NCI-H446 treated with DMSO at 0.1 percent for 48 hours (cell line): ENCODE measurements around the gene ST3GAL3.
A peak's percentile ranks its signal among the peaks of the same experiment; 100 is the strongest.

Source experiments
- DNase-seq: peaks from one replicate; lab custom pipeline; 2025; lab: John Stamatoyannopoulos, UW

The ST3GAL3 gene

DNA sequence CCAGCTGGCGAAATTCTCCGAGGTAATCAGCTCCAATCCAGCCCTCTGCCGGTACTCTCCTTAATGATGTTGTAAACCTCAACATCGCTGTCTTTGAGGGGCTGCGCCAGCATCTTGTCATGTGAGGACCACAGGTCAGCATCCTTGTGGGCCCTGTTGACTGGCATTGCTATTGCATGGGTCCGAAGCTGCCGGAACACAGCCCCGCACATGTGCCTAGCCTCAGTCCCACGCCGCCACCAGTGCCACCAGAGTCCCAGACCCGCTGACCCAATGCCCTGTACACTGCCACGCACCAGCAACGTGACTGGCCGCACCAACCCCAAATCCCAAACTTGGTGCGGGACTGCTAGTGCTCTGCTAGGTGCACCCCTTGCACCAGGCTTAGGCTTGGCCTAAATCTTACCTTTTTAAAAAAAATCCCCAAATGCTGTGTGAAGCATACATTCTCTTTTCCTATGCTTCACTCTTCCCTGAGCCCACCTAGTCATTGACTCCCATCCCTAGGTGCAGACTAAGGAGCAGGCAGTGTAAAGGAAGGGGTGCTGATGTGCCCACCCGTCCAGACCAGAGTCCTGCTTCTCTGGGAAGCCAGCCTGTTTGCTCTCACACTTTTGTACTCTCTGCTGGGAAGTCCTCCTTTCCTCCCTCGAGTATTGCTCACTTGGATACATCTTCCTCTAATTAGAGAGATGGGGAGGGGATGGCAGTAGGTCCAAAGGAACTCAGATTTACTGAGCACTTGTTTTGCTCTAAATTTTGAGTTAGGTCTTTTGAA lies 144.4 kb downstream of the ST3GAL3 start:
- no peak for DNase-seq

GRCh38 chr1:43853161-43853921 lies 146.0 kb downstream of the ST3GAL3 start:
- peak; percentile 86 for DNase-seq

GRCh38 chr1:43854473-43854872 lies 147.1 kb downstream of the ST3GAL3 start:
- DNase-seq: no peak

DNA sequence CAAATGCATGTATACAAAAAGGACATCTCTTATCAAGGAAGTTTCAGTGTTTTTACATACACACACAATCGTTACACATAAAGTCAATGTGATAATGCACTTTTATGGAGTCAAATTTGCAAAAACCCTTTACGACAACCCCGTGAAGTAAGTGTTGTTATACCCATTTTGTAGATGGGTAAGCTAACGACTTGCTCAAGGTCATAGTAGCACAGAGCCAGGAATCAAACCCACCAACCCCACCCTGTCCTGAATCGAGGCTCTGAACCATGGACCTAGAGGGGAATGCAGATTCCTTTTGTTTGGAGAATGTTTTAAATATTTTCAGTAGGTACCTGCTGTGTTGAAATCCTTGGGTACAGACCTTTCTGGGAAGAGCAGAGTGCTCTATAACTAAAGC lies 148.9 kb downstream of the ST3GAL3 start:
- DNase-seq: no peak

GRCh38 chr1:43857163-43857562 lies 149.8 kb downstream of the ST3GAL3 start:
- no peak for DNase-seq

GRCh38 chr1:43858324-43858723 lies 151.0 kb downstream of the ST3GAL3 start:
- DNase-seq: no peak

- DNase-seq: no peak
Observed at GRCh38 chr1:43861337-43861736, 154.0 kb downstream of the ST3GAL3 start.

DNA sequence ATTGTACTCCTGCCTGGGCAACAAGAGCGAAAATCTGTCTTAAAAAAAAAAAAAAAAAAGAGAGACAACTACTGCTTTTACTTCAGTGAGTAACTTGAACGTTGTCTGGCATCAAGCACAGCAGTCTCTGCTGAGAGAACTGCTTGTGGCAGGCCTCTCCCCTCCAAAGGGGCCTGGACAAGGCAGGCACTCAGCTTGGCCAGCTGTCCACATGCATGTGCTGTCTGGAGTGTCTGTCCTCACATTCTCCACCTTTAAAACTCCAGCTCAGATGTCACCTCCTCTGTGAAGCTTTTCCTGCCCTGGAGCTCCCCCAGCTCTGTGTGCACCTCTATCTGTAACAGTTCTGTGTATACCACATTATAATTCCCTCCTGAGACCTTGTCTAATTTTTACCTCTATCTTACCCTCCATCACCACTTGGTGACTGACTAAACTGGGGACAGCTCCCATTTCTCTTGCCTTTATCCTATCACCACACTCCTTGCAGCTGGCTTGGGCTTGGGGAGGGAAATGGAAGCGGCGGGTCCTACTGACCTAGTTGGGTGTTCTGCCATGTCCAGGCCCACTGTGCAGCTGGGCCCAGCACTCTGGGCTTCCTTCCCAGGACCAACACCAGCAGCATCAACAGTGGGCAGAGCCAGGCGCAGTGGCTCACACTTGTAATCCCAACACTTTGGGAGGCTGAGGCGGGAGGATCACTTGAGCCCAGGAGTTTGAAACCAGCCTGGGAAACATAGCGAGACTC lies 154.8 kb downstream of the ST3GAL3 start:
- DNase-seq: no peak

GRCh38 chr1:43864111-43865045 lies 157.0 kb downstream of the ST3GAL3 start:
- no peak for DNase-seq

DNA sequence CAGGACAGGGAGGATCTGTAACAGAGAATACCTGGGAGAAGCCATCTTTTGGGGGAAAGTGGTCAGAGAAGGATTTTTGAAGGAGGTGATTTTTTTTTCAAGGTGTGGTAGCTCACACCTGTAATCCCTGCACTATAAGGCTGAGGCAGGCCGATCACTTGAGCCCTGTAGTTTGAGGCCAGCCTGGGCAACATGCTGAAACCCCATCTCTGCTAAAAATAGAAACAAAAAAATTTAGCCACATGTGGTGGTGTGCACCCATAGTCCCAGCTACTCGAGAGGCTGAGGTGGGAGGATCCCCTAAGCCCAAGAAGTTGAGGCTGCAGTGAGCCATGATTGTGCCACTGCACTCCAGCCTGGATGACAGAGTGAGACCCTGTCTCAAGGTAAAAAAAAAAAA lies 158.9 kb downstream of the ST3GAL3 start:
- DNase-seq: no peak

DNA sequence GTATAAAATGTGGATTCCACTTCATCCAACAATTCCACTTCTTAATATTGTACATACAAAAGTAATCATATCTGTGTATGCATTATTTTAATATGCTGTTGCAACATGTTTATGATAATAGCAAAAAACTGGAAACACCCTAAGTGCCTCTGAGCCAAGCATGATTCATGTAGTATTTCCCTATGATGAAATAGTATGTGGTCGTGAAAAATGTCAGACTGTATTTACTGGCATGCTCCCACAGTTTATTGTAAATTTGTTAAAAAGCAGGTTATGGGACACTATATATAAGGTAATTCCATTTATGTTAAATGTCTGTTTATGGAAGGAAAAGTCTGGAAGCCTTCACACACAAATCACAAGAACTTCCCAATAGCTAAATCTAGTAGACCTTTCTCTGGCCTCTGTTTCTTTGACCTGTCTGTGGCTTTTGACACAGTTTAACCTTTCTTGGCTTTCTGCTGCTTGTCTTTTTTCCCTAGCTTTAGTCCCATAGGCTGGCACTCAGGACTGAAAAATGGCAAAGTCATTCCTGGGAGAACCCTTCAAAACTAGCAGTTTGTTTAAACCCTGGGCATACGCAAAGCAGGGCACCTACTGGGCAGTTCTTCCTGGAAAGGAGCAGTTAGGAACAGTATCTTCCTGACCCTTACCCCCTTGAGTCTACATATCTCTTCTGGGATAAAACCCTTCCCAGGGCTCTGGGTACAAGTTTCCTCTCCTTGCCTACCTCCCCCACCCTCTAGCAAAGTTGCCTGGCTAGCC lies 160.8 kb downstream of the ST3GAL3 start:
- DNase-seq: no peak

DNA sequence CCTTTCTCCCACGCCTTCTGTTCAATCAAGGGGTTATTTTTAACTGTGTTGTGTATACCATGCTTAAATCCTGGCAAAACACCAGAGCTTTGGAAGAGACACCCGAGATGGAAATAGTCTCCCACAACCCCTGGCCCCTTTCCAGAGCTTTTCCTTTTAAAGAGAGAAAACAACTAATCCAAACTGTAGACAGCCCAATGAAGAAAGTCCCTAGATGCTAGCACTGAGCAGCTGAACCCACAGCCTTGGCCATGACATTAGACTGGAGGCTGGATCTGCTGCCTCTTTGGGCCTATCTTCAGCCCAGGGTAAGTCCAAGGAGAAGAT lies 161.4 kb downstream of the ST3GAL3 start:
- peak; percentile 84 for DNase-seq

DNA sequence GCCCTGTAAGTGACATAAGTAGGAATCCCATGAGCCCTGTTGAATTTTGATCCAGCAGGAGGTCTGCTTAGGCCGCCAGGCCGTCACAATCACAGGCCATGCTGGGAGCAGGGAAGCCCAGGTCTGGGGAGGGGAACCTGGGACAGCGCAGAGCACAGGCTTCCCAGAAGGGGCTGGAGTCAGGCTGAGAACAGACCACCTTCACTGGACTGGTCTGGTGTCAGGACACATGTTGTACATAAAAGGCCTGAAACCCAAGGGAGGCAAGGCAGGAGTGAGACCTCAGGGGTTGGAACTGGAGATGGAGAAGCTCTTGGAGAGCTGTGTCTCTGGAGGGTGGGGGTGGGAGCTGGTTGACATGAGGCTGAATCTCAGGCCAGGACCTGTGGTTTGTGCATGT lies 163.0 kb downstream of the ST3GAL3 start:
- DNase-seq: no peak

- no peak for DNase-seq
Observed at GRCh38 chr1:43871181-43871910, 164.0 kb downstream of the ST3GAL3 start.

- no peak for DNase-seq
Observed at GRCh38 chr1:43872280-43872679, 164.9 kb downstream of the ST3GAL3 start.

- DNase-seq: no peak
Observed at GRCh38 chr1:43873851-43874250, 166.5 kb downstream of the ST3GAL3 start.

DNA sequence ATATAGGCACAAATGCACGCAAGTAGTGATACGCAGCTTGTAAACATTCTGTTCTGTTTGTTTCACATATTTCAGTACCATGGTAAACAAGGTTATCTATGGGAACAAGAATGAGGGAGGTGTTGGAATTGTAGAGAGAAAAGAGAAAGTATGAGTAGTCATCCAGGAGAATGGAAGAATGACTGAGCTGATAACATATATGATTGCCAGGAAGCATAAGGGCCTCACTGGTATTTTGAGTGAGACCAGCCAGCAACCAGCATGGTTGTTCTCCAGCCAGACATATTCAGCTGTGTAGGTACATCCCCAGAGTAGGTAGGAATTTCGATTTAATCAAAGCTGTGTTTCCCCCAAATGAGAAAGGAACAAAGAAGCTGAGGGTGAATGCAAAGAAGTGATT lies 167.4 kb downstream of the ST3GAL3 start:
- no peak for DNase-seq

GRCh38 chr1:43875331-43875730 lies 168.0 kb downstream of the ST3GAL3 start:
- no peak for DNase-seq

DNA sequence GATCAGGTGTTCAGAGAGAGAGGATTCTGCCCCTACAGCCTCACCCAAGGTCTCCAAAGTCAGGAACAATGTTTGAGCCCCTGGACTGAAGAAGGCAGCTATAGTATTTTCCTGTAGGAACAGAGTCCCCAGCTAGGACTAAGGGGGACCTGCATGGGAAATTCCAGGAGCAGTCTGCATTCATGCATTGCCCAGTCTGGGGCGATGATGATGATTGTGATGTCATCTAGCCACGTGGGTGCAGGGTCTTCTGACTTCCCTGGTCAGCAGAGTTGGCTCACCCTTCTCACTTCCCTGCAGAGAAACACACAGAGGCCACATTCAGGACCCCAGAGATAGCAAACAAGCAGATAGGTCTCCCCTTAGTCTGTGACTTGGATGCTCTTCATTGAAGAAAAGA lies 169.8 kb downstream of the ST3GAL3 start:
- no peak for DNase-seq

DNA sequence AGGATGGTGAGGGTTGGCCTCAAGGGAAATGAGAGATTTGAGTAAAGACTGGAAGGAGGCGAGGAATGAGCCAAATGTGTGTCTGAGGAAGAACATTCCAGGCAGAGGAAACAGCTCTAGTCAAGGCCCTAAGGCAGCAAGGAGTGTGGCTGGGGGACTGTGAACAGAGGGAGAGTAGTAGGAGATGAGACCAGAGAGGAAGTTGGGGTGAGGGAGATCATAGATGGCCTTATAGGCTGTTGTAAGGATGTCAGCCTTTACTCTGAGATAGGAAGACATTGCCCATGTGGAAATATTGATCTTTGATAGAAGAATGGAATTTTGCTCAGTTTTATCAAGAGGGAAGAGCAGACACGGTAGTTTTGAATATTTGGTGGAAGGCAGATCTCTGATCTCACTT lies 171.1 kb downstream of the ST3GAL3 start:
- DNase-seq: no peak
